ENCODE measurements around the gene NUMB. TPM values are rescaled to one million over a fixed set of nuclear protein-coding genes. Genes with fewer than 3 reads are reported as not detected.
A peak's percentile ranks its signal among the peaks of the same experiment; 100 is the strongest.

Gene NUMB
- total and polyA plus RNA-seq, 2 of the 4 experiments (the other 2 are of a cell fraction): 45.9 to 114 TPM

DNA sequence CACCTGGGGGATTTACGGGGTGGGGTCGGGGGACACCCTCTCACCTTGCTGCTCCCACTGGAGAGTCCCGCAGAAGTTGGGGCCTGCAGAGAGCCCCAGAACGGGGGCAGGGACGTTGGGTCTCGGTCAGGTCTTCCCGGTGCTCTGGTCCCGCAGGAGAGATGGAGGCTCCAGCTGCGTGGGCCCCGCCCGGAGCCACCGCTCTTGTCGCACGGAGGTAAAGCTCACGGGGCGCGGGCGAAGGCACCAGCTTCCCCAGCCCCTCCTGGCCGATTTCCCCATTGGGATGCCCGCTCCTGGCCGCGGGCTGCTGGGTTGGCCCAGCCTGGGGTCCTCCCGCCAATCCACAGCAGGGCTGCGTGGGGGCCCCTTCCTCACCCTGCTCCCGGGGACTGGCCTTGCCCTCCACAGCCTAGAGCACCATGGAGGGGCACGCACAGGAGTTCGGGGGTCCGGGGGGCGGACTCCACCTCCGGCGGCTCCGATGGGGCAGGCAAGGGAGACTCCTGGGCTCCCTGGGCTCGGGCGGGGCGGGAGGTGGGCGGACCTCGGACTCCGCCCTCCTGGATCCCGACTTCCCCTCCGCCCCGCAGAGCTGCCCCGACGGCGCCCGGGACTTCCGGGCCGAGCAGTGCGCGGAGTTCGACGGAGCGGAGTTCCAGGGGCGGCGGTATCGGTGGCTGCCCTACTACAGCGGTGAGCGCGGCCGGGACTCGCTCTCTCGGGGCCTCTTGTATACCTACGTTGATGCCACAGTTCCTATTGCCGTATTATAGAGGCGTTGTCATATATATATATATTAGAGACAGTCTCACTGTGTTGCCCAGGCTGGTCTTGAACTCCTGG is 212.6 kb downstream of the NUMB start:
- Histone ChIP-seq H2BK20ac (ENCODE audit: low read depth, low read length) (no peak overlapping the region), H4K5ac (ENCODE audit: low read depth, low read length) (peak overlapping the region; percentile 61; the same call in 1 of the 2 replicates), H3K18ac (ENCODE audit: low read depth, low read length) (peak overlapping the region; percentile 9; the same call in 1 of the 2 replicates), H3K23ac (ENCODE audit: low read depth, low read length) (no peak overlapping the region), H2AK9ac (replicated peaks; ENCODE audit: low read depth, low read length, poor library complexity) (peak overlapping the region; percentile 86), H3K4me3 (ENCODE audit: insufficient read depth, low read depth, low read length) (peak overlapping the region; percentile 61), H3K27ac (ENCODE audit: insufficient read depth, low read length) (no peak overlapping the region; the same call in 1 of the 2 replicates), H2AFZ (replicated peaks; ENCODE audit: low read length, poor library complexity) (peak overlapping the region; percentile 95), H3K27me3 (ENCODE audit: control insufficient read depth, insufficient read depth, low read length) (peaks cover 8% of the 10 kb centered on the region), H3K4ac (ENCODE audit: low read depth, low read length) (peak overlapping the region; percentile 59), H2BK120ac (ENCODE audit: low read depth, low read length) (peak overlapping the region; percentile 23; the same call in 1 of the 2 replicates), H3K56ac (ENCODE audit: extremely low read depth, insufficient read depth, low read length) (no peak overlapping the region), H3K4me2 (ENCODE audit: low read depth, low read length) (peak overlapping the region; percentile 70), H3K36me3 (ENCODE audit: control insufficient read depth, insufficient read depth, low read length) (no peaks in the 10 kb centered on the region), H2AK5ac (ENCODE audit: low read depth, low read length) (no peak overlapping the region), H3K14ac (replicated peaks; ENCODE audit: low read depth, low read length) (peak overlapping the region; percentile 52), H3K9me3 (ENCODE audit: control insufficient read depth, insufficient read depth, low read length) (peaks cover 2% of the 10 kb centered on the region), H3K79me1 (ENCODE audit: low read depth in 1 of 2, low read length in 2 of 2) (peaks cover 0 to 8% of the 10 kb centered on the region in 2 experiments; a peak in 2 of 4 replicates), H3K9me1 (ENCODE audit: insufficient read depth, low read length) (peaks cover 6% of the 10 kb centered on the region; the same call in 1 of the 2 replicates), H3K4me1 (ENCODE audit: control insufficient read depth, insufficient read depth, low read length) (peaks cover 2% of the 10 kb centered on the region; the same call in 1 of the 2 replicates), H4K20me1 (ENCODE audit: insufficient read depth, low read length) (no peaks in the 10 kb centered on the region; the same call in 1 of the 2 replicates), H4K8ac (ENCODE audit: low read depth in 2 of 2, low read length in 2 of 2) (peak overlapping the region; percentile 69 to 79; a peak in 2 of 4 replicates), H3K9ac (ENCODE audit: low read depth, low read length) (peak overlapping the region; percentile 52; the same call in 1 of the 2 replicates), H2BK5ac (ENCODE audit: low read depth, low read length, poor library complexity, severe bottlenecking) (no peak overlapping the region), H4K91ac (ENCODE audit: insufficient read depth, low read depth, low read length) (peak overlapping the region; percentile 68; the same call in 1 of the 2 replicates), H2BK15ac (ENCODE audit: low read depth, low read length) (no peak overlapping the region; the same call in 2 of the 3 replicates)
- ChIA-PET POLR2A (ENCODE audit: unreplicated experiment) (no interaction called here), CTCF (no interaction called here)
- dilution Hi-C loops (cut with HindIII; ENCODE audit: low sequenced_read_pairs, unreplicated experiment): no loop called here
- intact Hi-C loops (cut with micrococcal nuclease): no loop called here
- 11% methylated on average over 17 of the region's 64 CpGs; no CpG with 5 or more reads in 1 of the 2 experiments for WGBS, 2 experiments (ENCODE audit: extremely low coverage in 2 of 2, insufficient read length in 1 of 2)
- no peak for DNase-seq
- no peak for TF ChIP-seq POLR2A (IDR thresholded peaks at IDR 0.05; ENCODE audit: low read depth, low read length)
- peak; percentile 93 for ATAC-seq (ENCODE audit: low read depth)
- no TSS peak for BruUV-seq (replicated peaks)
- in situ Hi-C loops (cut with MboI; ENCODE audit: low sequenced_read_pairs): no loop called here

Data from IMR-90 (cell line).